NCI-H748 (cell line): ENCODE measurements around the gene NUP153.
"Not testable (repeated sequence)": the region's sequence is repeated elsewhere in the genome, so short reads cannot be mapped to it uniquely, and the experiment has no call there.

ENCODE experiments used
- DNase-seq: peaks from one replicate; lab custom pipeline; 2025; ENCODE audit not compliant: unreplicated experiment; lab: John Stamatoyannopoulos, UW

Gene NUP153

DNA sequence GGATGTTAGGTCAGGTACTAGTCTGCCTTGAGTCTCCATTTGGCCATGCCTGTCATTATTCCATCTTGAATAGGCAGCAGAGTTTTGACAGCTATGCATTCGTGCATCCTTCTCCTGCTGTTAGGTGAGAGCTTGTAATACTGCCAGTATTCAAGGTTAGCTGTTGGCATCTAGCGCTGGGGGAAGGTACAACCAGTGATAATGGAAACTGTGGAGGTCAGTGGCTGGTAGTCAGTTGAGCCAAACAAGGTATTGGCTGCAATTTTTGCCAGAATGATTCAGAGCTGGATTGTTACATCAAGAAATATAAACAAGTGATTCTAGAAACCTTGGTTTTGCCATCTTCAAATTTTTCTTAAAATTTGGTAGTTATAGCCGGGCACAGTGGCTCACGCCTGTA lies 100.1 kb downstream of the NUP153 start:
- DNase-seq = no peak

DNA sequence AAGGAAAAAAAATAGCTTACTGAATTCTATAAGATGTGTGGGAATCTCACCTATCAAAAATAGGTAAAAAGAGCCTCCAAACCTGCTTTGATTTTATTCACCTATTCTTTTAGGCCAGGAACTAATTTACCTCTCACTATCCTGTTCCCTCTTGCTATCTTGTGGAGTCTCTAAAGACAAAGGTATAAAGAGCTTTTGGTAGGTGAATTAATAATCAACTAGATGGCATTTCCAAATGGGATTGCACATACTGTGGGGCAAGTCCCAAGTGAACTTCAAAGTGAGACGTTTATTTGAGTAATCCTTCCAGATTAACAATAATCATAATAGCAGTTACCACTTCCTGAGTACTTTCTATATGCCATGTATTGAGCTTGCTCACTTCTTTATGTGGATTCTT lies 103.8 kb downstream of the NUP153 start:
- DNase-seq = no peak

DNA sequence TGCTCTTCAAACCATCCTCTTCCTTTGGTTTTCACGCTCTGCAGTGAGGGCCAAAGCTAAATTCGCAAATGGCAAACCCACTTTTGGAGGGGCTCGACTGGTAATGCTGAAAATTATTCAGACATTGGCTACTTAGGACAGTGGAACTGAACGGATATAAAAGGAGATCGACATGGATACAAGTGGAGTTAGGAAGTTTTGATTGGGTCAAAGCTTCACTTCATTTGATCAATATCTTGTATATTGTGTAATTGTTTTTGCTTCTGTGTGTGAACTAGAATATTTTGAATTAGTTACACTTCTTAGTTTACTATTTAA lies 105.4 kb downstream of the NUP153 start:
- peak; percentile 44 for DNase-seq

DNA sequence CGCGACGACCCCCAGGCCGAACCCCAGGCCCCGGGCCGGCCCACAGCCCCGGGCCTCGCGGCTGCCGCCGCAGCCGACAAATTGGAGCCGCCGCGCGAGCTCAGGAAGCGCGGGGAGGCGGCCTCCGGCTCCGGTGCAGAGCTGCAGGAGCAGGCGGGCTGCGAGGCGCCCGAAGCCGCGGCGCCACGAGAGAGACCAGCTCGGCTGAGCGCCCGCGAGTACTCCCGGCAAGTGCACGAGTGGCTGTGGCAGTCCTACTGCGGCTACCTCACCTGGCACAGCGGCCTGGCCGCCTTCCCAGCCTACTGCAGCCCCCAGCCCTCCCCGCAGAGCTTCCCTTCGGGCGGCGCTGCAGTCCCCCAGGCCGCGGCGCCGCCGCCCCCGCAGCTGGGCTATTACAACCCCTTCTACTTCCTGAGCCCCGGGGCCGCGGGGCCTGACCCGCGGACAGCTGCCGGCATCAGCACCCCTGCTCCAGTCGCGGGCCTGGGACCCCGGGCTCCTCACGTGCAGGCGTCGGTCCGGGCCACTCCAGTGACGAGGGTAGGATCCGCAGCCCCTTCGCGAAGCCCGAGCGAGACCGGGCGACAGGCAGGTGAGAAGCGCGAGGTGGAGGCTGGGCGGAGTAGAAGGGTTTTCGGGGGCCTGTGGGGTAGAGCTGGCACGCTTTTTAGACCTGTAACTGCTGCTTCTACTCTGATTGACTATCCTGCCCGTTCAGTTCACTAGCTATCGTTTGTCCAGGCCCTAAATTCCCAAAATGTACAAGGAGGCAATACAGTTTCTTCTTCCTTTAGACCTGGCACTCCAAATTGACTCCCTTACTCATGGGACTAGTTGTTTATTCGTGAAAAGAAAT lies 106.0 kb downstream of the NUP153 start:
- peak; percentile 84 for DNase-seq

DNA sequence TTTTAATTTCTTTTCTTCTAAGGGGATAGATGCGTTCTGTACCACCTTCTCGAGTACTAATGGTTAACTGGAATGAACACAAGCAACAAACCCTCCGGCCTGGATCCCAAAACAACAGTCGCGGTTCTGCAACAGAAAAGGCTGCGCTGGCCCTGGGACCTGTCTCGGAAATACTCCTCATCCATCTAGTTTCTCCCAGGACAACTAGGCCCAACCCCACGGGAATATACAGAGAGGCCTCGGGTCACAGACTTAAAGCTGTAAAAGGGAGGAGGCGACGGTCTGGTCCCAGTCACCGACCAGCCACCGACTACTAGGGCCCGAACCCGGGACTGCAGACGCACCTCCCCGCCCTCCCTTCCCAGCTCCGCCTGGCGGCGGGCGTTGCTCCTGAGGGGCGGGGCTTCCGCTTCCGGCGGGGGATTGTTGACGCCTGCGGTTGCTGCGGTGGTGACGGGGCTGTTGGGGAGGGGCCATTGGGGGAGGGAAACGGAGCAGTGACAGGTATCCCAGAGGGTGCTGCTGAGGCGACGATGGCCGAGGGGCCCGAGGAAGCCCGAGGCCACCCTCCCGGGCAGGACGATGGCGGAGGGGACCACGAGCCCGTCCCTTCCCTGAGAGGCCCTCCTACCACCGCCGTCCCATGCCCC lies 106.7 kb downstream of the NUP153 start, which contains the start of gene FAM8A1:
FAM8A1 (plus strand) TSS at position 426 of the 650 bp plus-strand sequence; CDS start at position 534, 108 bp downstream.
- peak; percentile 96 for DNase-seq

DNA sequence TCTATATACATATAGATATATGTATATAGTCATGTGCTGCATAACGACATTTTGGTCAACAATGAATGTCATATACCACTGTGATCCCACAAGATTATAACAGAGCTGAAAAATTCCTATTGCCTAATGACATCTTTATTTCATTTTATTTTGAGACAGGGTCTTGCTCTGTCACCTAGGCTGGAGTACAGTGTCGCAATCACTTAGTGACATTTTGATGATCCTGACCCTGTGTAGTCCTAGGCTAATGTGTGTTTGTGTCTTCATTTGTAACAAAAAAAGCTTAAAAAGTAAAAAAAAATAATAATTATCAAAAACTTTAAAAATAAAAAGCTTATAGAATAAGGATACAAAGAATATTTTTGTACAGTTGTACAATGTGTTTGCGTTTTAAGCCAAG lies 110.6 kb downstream of the NUP153 start:
- no peak for DNase-seq

DNA sequence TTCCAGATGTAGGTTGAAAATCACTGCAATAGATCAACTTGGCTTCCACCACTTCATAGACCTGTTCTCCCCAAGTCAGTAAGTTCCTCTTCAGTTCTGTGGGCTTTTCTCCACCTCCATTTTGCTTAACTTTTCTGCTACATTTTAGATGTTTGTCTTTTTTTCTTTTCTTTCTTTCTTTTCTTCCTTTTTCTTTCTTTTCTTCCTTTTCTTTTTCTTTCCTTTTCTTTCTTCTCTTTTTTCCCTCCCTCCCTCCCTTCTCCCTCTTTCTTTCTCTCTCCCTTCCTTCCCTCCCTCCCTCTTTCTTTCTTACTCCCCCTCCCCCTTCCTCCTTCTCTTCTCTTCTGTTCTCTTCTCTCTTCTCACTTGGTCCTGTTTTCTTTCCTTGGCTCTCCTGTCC lies 113.5 kb downstream of the NUP153 start:
- no peak for DNase-seq

DNA sequence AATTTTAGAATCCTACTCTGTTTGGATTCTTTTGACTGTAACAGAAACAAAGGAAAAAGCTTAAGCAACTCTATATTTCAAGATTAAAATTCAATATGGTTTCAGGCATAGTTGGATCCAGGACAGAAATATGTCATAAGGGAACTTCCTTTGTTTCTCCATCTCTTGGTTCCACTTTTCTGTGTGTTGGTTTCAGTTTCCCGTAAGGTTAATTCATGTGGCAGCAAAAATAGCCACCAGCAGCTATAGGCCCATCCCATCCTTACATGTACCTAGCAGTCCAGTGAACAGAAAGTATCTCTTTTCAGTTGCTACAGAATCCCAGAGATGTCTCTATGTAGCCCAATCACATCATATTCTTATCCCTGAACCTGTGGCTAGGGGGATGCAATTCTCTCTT lies 115.4 kb downstream of the NUP153 start:
- no peak for DNase-seq

DNA sequence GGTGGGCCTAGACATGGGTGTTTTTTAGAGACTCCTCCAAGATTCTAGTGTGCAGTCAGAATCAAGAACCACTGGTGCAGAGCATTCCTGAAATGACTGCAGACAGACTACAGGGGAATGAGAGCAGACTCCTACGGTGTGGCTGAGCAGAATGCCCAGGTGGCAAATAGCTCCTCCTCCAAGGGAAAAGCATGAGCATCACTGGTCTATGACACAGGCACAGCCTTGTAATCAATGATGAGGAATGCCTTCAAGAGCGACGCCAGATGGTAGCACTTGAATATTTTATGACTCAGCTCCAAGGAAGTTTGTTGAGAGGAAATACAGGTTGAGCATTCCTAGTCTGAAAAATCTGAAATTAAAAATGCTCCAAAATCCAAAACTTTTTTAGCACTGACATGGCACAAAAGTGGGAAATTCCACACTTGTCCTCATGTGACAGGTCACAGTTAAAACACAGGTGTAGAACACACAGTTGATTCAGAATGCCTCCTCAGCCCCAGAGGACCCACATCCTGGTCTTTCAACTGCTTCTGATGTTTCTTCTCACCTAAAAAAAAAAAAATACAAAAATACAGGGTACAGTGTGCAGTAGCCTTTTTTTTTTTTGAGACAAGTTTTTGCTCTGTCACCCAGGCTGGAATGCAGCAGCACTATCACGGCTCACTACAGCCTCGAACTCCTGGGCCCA lies 117.2 kb downstream of the NUP153 start:
- DNase-seq = no peak

DNA sequence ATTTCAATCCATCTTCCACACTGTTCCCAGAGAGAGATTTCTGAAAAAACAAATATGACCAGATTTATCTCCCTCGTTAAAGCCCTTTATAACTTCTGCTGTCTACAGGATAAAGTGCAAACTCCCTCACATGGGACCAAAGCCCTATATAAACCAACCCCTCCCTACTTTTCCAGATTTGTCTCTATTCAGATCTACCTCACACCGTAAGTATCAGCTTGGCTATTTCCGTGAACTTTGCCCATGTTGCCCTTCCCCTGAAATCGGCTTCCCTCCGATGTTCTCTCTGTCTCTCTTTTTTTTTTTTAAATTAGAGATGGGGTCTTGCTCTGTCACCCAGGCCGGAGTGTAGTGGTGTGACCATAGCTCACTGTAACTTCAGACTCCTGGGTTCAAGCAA lies 118.7 kb downstream of the NUP153 start:
- DNase-seq = no peak

DNA sequence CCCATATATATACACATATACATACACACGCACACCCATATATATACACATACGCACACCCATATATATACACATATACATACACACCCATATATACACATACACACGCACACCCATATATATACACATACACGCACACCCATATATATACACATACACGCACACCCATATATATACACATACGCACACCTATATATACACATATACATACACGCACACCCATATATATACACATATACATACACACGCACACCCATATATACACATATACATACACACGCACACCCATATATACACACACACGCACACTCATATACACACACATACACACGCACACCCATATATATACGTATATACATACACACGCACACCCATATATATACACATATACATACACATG lies 120.1 kb downstream of the NUP153 start:
- not testable (repeated sequence) for DNase-seq

DNA sequence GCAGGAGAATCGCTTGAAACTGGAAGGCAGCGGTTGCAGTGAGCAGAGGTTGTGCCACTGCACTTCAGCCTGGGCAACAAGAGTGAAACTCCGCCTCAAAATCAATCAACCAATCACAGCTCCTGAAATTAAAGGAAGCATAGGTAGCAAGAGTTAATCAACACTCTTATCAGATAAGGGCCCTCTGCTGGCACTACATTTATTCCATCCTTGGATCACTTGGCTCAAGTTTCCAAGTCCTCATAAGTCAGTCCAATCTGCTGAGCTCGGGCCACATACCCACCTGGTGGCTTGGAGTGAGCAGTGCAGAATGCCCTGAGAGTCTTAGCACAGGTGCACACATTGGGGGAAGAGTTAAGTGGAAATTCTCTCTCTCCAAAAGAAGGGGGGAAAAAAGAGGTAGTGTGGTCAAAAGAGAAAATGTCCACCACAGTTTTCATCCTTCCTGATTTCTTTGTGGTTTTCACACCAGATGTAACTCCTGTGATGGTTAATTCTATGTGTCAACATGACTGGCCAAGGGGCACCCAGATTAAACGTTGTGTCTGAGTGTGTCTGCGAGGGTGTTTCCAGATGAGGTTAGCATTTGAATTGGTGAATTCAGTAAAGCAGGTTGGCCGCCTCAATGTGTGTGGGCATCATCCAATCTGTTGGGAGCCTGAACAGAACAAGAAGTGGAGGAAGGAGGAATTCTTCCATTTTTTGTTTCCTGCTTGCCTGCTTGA lies 120.8 kb downstream of the NUP153 start:
- DNase-seq = peak; percentile 56

DNA sequence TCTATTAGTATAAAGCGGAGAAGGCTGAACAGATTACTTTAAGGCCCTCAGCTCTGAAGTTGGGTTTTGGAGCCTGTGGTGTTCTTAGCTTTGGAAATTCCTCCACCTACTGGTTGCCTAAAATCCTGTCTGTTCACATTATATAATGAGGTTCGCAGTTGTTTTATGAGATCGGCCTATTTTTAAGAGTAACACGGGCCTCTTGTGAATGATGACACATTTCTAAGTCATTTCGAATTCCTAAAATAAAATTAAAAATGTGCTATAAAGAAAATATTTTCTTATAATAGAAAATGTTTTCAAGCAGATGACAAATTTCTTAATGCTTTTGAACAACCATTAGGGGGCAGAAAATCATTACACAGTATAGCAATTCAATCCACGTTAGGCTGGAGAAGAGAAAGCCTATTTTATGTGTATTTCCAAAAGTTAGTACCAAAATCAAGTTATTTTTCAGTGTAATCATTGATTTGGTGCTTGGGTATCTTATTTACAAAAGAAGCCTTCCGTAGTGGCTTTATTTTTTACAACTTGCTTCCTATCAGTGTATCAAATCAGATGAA lies 122.4 kb downstream of the NUP153 start:
- DNase-seq = peak; percentile 84

DNA sequence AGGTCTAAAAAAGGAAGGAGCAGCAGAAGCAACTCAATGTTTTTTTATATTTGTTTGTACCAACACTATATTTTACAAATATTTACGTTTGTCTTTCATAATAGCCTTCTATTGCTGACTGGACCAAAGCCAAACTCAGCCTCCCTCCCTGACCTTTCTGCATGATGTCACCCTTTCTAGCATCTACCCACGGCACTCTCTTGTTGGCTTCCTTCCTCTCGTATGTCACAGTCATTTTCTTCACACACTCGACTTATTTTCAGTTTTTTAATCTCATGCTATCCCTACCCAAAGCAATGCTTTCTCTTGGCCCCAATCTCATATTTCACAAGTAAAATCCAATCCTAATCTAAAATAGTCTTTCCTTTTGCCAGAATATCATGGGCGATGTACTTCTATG lies 122.9 kb downstream of the NUP153 start:
- peak; percentile 52 for DNase-seq

DNA sequence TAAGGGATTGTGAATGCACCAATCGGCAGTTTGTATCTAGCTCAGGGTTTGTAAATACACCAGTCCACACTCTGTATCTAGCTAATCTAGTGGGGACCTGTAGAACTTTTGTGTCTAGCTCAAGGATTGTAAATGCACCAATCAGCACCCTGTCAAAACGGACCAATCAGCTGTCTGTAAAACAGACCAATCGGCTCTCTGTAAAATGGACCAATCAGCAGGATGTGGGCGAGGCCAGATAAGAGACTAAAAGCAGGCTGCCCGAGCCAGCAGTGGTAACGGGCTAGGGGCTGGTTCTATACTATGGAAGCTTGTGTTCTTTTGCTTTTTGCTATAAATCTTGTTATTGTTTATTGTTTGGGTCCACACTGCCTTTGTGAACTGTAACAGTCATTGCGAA lies 125.4 kb downstream of the NUP153 start:
- not testable (repeated sequence) for DNase-seq

DNA sequence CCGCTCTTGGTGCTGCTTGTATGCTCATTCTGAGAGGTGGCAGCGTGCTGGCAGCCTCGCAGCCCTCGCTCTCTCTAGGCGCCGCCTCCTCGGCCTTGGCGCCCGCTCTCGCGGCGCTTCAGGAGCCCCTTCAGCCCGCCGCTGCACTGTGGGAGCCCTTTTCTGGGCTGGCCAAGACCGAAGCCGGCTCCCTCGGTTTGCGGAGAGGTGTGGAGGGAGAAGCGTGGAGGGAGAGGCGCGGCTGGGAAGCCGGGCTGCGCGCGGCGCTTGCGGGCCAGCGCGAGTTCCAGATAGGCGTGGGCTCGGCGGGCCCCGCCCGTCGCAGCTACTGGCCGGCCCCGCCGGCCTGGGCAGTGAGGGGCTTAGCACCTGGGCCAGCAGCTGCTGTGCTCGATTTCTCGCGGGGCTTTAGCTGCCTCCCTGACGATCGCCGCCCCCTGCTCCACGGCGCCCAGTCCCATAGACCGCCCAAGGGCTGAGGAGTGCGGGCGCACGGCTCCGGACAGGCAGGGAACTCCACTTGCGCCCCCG lies 126.1 kb downstream of the NUP153 start:
- no peak for DNase-seq

DNA sequence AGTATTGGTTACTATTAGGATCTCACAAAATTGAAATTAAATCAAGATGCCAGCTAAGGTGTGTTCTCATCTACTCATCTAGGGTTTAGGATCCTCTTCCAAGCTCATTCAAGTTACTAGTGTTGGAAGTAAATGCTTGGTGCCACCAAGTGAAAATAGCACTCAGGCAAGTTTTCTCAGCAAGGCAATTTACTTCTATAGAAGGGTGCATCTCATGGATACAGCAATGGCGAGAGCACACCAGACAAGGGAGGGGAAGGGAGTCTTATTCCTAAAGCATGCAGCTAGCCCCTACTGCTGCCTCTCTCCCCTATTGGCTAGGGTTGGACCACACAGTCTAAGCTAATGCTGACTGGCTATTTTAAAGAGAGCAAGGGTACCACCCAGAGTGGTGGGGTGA lies 129.7 kb downstream of the NUP153 start:
- no peak for DNase-seq

DNA sequence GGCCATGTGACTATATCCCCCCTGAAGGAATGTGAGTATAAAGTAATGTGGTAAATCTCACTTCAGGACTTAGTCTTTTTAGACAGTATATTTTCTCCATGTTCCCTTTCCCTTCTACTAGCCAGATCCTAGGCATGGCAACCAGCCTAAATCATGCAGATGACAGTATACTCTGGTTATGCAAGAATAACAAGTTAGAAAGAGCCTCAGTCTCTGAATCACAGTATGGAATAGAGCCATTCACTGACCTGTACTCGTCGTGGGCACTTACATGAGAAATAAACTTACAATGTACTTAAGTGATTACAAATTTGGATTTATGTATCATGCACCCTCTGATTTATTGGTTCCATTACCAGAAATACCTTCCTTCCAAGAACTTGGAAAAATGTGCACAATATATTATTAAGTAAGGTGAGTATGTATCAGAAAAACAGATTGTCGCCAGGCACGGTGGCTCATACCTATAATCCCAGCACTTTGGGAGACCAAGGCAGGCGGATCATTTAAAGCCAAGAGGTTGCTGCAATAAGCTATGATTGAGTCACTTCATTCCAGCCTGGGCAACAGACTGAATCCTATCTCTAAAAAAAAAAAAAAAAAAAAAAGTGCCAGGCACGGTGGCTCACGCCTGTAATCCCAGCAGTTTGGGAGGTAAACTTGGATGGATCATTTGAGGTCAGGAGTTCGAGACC lies 131.7 kb downstream of the NUP153 start:
- DNase-seq = no peak

DNA sequence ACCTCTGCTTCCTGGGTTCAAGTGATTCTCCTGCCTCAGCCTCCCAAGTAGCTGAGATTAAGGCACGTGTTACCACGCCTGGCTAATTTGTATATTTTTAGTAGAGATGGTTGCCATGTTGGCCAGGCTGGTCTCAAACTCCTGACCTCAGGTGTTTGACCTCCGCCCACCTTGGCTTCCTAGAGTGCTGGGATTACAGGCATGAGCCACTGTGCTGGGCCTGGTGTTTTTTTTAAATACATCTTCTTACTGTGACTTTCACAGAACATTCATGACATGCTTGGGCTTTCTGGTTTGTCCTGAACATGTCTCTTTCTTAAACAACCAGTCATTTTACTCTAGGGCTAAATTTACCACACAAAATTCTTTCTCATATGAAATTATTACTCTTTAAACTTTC lies 141.3 kb downstream of the NUP153 start:
- DNase-seq = no peak
